Measurements from ENCODE around the gene OSBPL9.

- no peak for TF ChIP-seq CTCF (IDR thresholded peaks at IDR 0.05)
- TF ChIP-seq EZH2 (IDR thresholded peaks at IDR 0.05; ENCODE audit: borderline replicate concordance, insufficient read depth, low read depth, low read length, poor library complexity, severe bottlenecking) = no peak
Measured at GRCh38 chr1:51607681-51608095, 9.2 kb upstream of the OSBPL9 start.

All from B cell (primary cell).